Measurements from ENCODE around the gene RNF31.
A peak's percentile ranks its signal among the peaks of the same experiment; 100 is the strongest.

The RNF31 gene

GRCh38 chr14:24129410-24129998 is 17.8 kb upstream of the RNF31 start:
- TF ChIP-seq GATA2 (IDR thresholded peaks at IDR 0.05; ENCODE audit: low read depth, low read length) (no peak), GATA3 (IDR thresholded peaks at IDR 0.05; ENCODE audit: low read depth, low read length) (no peak)

- no peak for TF ChIP-seq GATA2 (IDR thresholded peaks at IDR 0.05; ENCODE audit: low read depth, low read length)
- no peak for TF ChIP-seq GATA3 (IDR thresholded peaks at IDR 0.05; ENCODE audit: low read depth, low read length)
Measured at GRCh38 chr14:24130380-24130716, 16.9 kb upstream of the RNF31 start, which contains the start of gene FITM1. TSS of gene FITM1 (plus strand) at chr14:24130659. CDS start at chr14:24131564, 905 bp downstream.

DNA sequence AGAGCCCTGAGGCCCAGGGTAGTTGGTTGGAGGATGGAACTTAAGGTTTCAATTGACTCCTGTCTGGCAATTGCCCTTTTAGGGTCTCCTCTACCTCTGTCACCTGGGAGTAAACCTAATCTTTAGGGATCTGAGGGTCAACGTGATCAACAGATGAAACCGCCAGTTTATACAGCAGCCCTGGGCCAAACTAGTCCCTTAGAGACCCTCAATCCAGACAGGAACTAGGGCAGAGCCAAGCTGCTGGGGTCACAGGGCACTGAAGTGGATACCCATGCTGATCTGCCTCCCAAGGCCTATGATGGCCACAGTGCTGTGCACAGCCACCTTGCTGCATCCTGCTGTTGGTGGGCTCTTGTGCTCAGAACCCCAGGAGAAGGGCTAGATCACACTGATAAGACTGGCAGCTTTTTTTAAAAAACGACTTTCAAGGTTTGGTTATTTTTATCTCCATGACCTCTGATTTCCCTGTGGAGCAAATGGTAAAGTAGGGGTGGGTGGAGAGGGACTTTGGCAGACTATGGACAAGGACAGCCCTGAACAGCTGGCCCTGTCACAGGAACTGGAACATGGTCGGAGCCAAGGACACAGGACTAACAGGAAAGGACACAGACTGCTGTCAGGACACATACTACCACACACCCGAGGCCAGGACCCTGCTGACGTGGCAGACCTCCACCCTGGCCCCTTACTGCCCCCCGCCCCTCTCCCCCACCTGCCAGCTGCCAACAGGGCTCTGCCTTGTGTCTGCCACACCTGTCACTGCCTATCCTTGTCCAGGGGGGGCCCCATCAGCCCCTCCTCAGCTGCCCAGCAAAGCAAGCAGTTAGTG is 16.4 kb upstream of the RNF31 start:
- TF ChIP-seq GATA3 (IDR thresholded peaks at IDR 0.05; ENCODE audit: low read depth, low read length) (no peak), GATA2 (IDR thresholded peaks at IDR 0.05; ENCODE audit: low read depth, low read length) (peak; percentile 60)

GRCh38 chr14:24131549-24131966 is 15.7 kb upstream of the RNF31 start:
- no peak for TF ChIP-seq GATA2 (IDR thresholded peaks at IDR 0.05; ENCODE audit: low read depth, low read length)
- TF ChIP-seq GATA3 (IDR thresholded peaks at IDR 0.05; ENCODE audit: low read depth, low read length) = no peak

DNA sequence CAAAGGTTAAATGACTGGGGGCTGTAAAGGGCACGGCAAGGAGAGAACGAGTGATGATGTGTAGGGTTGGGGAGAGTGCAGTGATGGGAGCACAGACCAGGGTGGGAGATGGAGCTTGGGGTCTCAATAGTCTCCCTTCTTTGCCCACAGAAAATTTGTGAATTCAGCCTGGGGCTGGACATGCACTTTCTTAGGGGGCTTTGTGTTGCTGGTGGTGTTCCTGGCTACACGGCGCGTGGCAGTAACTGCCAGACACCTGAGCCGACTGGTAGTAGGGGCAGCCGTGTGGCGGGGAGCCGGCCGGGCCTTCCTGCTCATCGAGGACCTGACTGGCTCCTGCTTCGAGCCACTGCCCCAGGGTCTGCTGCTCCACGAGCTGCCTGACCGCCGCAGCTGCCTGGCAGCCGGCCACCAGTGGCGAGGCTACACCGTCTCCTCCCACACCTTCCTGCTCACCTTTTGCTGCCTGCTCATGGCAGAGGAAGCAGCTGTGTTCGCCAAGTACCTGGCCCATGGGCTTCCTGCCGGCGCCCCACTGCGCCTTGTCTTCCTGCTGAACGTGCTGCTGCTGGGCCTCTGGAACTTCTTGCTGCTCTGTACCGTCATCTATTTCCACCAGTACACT is 15.1 kb upstream of the RNF31 start:
- no peak for TF ChIP-seq GATA2 (IDR thresholded peaks at IDR 0.05; ENCODE audit: low read depth, low read length)
- TF ChIP-seq GATA3 (IDR thresholded peaks at IDR 0.05; ENCODE audit: low read depth, low read length) = no peak

DNA sequence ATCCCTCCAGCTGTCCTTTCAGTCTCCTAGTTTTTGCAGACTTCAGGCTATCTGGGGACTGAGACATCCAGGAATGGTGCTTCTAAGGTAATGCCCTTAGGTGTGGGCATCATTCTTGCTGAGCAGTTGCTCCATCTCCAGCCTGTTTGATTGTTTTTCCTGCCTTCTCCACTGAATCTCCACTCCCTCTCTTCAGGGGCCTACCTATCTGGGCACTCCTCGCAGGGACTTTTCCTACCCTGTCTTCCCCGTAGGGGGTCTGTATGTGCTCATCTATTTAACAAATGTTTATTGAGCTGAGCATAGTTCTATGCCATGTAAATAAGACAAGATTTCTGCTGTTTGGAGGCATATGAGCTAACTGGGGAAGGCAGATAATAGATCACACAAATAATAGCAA is 14.3 kb upstream of the RNF31 start:
- TF ChIP-seq GATA2 (IDR thresholded peaks at IDR 0.05; ENCODE audit: low read depth, low read length) (no peak), GATA3 (IDR thresholded peaks at IDR 0.05; ENCODE audit: low read depth, low read length) (no peak)

GRCh38 chr14:24133735-24134134 is 13.6 kb upstream of the RNF31 start:
- TF ChIP-seq GATA3 (IDR thresholded peaks at IDR 0.05; ENCODE audit: low read depth, low read length) (no peak), GATA2 (IDR thresholded peaks at IDR 0.05; ENCODE audit: low read depth, low read length) (no peak)

DNA sequence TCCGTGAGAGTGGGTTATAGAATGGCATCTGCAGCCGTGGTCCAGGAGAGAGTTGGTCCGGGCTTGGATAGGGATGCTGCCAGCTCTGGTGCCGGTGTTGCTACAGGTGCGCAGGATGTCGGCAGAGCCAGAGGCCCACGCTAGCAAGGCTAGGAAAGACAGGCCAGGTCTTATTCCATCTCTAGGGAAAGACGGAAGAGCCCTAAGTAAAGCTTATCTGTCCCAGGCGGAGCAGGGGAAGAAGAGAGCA is 11.8 kb upstream of the RNF31 start:
- TF ChIP-seq GATA3 (IDR thresholded peaks at IDR 0.05; ENCODE audit: low read depth, low read length) (no peak), GATA2 (IDR thresholded peaks at IDR 0.05; ENCODE audit: low read depth, low read length) (no peak)

DNA sequence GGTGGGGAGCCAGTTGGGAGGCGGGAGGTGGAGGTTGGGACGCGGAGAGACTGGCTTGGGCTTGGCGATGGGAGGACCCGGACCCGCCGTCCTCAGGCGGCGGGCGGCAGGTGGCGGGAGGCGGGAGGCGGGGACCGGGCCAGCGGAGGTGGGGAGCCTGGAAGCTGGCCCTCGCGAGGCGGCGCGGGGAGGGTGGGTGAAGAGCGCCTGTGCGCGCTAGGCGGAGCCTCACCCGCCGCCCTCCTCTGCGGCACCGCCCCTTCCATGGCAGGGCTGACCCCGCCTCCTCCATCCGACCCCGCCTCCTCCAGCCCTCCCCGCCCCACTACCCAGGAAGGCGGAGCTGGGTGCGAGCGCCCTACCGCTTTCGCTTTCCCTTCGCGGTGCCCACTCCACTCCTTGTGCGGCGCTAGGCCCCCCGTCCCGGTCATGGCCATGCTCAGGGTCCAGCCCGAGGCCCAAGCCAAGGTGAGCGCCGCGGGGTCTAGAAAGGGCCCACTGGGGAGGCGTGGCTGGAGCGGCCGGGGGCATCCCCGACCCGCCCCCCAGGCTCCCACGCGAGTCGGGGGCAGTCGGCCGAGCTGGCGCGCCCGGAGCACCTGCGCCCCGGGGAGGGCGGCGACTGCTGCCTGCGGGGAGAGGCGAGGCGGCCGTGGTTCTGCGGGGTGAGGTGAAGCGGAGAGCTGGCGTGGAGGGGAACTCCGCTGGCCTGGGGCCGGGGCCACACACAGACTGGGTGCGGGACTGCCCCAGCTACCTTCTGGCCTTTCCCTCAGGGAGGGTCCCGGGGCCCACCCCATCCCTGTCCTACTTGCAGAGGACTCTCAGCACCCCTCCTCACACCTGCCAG is 11.2 kb upstream of the RNF31 start, which contains the start of gene PSME1:
Gene PSME1 (plus strand): TSS at position 361 of the 850 bp plus-strand sequence. CDS start 69 bp downstream, at position 430.
- no peak for TF ChIP-seq GATA3 (IDR thresholded peaks at IDR 0.05; ENCODE audit: low read depth, low read length)
- no peak for TF ChIP-seq GATA2 (IDR thresholded peaks at IDR 0.05; ENCODE audit: low read depth, low read length)

- TF ChIP-seq GATA3 (IDR thresholded peaks at IDR 0.05; ENCODE audit: low read depth, low read length) (no peak), GATA2 (IDR thresholded peaks at IDR 0.05; ENCODE audit: low read depth, low read length) (no peak)
Measured at GRCh38 chr14:24136684-24137528, 10.4 kb upstream of the RNF31 start.

DNA sequence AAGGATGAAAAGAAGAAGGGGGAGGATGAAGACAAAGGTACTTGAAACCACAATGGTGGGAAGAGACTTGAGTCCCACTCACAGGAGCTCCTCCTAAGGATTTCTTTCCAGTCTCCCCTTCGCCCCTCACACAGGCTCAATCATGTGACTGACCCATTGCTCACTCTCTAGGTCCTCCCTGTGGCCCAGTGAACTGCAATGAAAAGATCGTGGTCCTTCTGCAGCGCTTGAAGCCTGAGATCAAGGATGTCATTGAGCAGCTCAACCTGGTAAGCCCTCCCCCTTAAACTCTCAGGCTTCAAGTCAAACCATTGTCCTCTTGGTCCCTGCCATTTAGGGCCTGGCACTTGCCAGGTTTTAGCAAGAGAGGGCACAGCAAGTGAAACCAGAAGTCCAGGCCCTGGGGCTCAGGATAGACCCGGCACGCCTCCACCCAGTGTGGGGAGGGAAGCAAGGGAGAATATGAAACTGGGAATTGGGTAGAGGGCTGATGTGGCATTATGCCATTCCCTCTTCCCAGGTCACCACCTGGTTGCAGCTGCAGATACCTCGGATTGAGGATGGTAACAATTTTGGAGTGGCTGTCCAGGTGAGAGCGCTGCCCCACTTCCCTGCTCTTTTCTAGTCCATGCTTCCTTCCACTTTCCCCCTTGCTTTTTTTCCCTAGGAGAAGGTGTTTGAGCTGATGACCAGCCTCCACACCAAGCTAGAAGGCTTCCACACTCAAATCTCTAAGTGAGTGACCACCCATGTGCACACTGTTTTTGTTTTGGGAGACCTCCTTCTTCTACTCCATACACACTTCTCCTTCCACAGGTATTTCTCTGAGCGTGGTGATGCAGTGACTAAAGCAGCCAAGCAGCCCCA is 9.5 kb upstream of the RNF31 start:
- TF ChIP-seq GATA3 (IDR thresholded peaks at IDR 0.05; ENCODE audit: low read depth, low read length) (no peak), GATA2 (IDR thresholded peaks at IDR 0.05; ENCODE audit: low read depth, low read length) (no peak)

Measured in SH-SY5Y (cell line).